ENCODE results near the gene OR5F1. TPM values are rescaled to one million over a fixed set of nuclear protein-coding genes. Genes with fewer than 3 reads are reported as not detected.

The OR5F1 gene
- total RNA-seq (ENCODE audit: low replicate concordance): not detected in 2 replicates
- long read RNA-seq: 0 reads

GRCh38 chr11:55994525-55994924, at the start of gene OR5F1:
Gene OR5F1 (minus strand): TSS chr11:55994625. CDS start chr11:55994625, 0 bp downstream.
- Mint-ChIP-seq H3K27ac (no peak within 1 kb of the TSS), H3K4me3 (no peak within 1 kb of the TSS), H3K27me3 (no peaks in the 10 kb centered on the region), H3K4me1 (ENCODE audit: unreplicated experiment) (no peaks in the 10 kb centered on the region), H3K36me3 (no peaks in the 10 kb centered on the region), H3K9me3 (no peaks in the 10 kb centered on the region)
- DNase-seq (ENCODE audit: extremely low spot score, unreplicated experiment): no peak
- no peak for TF ChIP-seq CTCF (conservative IDR thresholded peaks at IDR 0.05)

GRCh38 chr11:56027354-56027753, 32.9 kb upstream of the OR5F1 start, which contains the start of gene OR5AS1:
Gene OR5AS1 (plus strand): TSS chr11:56027654. CDS start chr11:56030419, 2,765 bp downstream.
- Mint-ChIP-seq H3K4me3 (no peak within 1 kb of the TSS), H3K4me1 (ENCODE audit: unreplicated experiment) (no peaks in the 10 kb centered on the region), H3K27me3 (no peaks in the 10 kb centered on the region), H3K27ac (no peak within 1 kb of the TSS), H3K9me3 (no peaks in the 10 kb centered on the region), H3K36me3 (no peaks in the 10 kb centered on the region)
- DNase-seq (ENCODE audit: extremely low spot score, unreplicated experiment): no peak
- TF ChIP-seq CTCF (conservative IDR thresholded peaks at IDR 0.05): no peak

GRCh38 chr11:56013805-56014204, 19.4 kb upstream of the OR5F1 start:
- H3K4me3 Mint-ChIP-seq: no peak overlapping the region
- no peak for DNase-seq (ENCODE audit: extremely low spot score, unreplicated experiment)
- no peaks in the 10 kb centered on the region for H3K27me3 Mint-ChIP-seq
- no peaks in the 10 kb centered on the region for H3K36me3 Mint-ChIP-seq
- H3K9me3 Mint-ChIP-seq: peaks cover under 1% of the 10 kb centered on the region
- TF ChIP-seq CTCF (conservative IDR thresholded peaks at IDR 0.05): no peak
- H3K27ac Mint-ChIP-seq: no peak overlapping the region
- no peaks in the 10 kb centered on the region for H3K4me1 Mint-ChIP-seq (ENCODE audit: unreplicated experiment)

- TF ChIP-seq CTCF (conservative IDR thresholded peaks at IDR 0.05): no peak
Measured at GRCh38 chr11:56010716-56011115, 16.3 kb upstream of the OR5F1 start.

GRCh38 chr11:55970935-55971334, 23.5 kb downstream of the OR5F1 start:
- no peak for DNase-seq (ENCODE audit: extremely low spot score, unreplicated experiment)
- H3K27me3 Mint-ChIP-seq: no peaks in the 10 kb centered on the region
- H3K4me3 Mint-ChIP-seq: no peak overlapping the region
- H3K27ac Mint-ChIP-seq: no peak overlapping the region
- H3K4me1 Mint-ChIP-seq (ENCODE audit: unreplicated experiment): no peaks in the 10 kb centered on the region
- no peaks in the 10 kb centered on the region for H3K36me3 Mint-ChIP-seq
- H3K9me3 Mint-ChIP-seq: no peaks in the 10 kb centered on the region
- TF ChIP-seq CTCF (conservative IDR thresholded peaks at IDR 0.05): no peak

More at GRCh38 chr11:56010716-56011115, 16.3 kb upstream of the OR5F1 start:
- no peak overlapping the region for H3K27ac Mint-ChIP-seq
- H3K4me3 Mint-ChIP-seq: no peak overlapping the region
- H3K4me1 Mint-ChIP-seq (ENCODE audit: unreplicated experiment): no peaks in the 10 kb centered on the region
- H3K9me3 Mint-ChIP-seq: peaks cover 6% of the 10 kb centered on the region
- no peaks in the 10 kb centered on the region for H3K36me3 Mint-ChIP-seq
- DNase-seq (ENCODE audit: extremely low spot score, unreplicated experiment): no peak
- no peaks in the 10 kb centered on the region for H3K27me3 Mint-ChIP-seq

GRCh38 chr11:55969845-55970244, 24.6 kb downstream of the OR5F1 start, which contains the start of gene OR10AG1:
Gene OR10AG1 (minus strand): TSS chr11:55969945. CDS start chr11:55969907, 38 bp downstream.
- no peak for DNase-seq (ENCODE audit: extremely low spot score, unreplicated experiment)
- Mint-ChIP-seq H3K27ac (no peak within 1 kb of the TSS), H3K4me1 (ENCODE audit: unreplicated experiment) (no peaks in the 10 kb centered on the region), H3K27me3 (no peaks in the 10 kb centered on the region), H3K9me3 (no peaks in the 10 kb centered on the region), H3K4me3 (no peak within 1 kb of the TSS), H3K36me3 (no peaks in the 10 kb centered on the region)
- TF ChIP-seq CTCF (conservative IDR thresholded peaks at IDR 0.05): no peak

All from type B pancreatic cell (in vitro differentiated cells).